ENCODE results near the gene TSPO2. TPM values are rescaled to one million over a fixed set of nuclear protein-coding genes. Genes with fewer than 3 reads are reported as not detected.
"Not testable (repeated sequence)": the region's sequence is repeated elsewhere in the genome, so short reads cannot be mapped to it uniquely, and the experiment has no call there.

The TSPO2 gene
- total RNA-seq, 1 donor from 2014 or later: not detected

DNA sequence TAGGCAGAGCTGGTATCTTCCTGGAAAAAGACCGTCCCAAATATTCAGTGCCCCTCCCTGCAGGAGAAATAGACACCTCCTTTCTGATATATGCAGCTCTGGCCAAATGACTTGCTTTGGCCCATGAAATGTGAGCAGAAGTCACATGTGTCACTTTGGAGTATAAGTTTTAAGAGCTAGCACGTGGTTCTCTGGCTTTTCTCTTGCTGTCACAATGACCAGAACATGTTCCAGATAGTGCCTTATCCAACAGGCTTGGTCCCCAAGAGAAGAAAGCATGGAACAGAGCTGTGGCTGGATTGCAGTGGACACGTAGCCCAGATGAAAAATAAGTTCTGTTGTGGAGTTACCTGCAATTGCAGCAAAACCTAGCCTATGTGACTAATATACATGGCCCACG lies 43.6 kb upstream of the TSPO2 start:
- Histone ChIP-seq H3K27ac (no peak overlapping the region), H3K9me3 (no peaks in the 10 kb centered on the region), H3K4me3 (no peak overlapping the region), H3K27me3 (no peaks in the 10 kb centered on the region), H3K36me3 (no peaks in the 10 kb centered on the region), H3K4me1 (no peaks in the 10 kb centered on the region)
- no peak for DNase-seq (ENCODE audit: extremely low spot score in 2 of 2)
- intact Hi-C loops (cut with DNase I): no loop called here
- TF ChIP-seq, protein P1, sequence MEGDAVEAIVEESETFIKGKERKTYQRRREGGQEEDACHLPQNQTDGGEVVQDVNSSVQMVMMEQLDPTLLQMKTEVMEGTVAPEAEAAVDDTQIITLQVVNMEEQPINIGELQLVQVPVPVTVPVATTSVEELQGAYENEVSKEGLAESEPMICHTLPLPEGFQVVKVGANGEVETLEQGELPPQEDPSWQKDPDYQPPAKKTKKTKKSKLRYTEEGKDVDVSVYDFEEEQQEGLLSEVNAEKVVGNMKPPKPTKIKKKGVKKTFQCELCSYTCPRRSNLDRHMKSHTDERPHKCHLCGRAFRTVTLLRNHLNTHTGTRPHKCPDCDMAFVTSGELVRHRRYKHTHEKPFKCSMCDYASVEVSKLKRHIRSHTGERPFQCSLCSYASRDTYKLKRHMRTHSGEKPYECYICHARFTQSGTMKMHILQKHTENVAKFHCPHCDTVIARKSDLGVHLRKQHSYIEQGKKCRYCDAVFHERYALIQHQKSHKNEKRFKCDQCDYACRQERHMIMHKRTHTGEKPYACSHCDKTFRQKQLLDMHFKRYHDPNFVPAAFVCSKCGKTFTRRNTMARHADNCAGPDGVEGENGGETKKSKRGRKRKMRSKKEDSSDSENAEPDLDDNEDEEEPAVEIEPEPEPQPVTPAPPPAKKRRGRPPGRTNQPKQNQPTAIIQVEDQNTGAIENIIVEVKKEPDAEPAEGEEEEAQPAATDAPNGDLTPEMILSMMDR (IDR thresholded peaks at IDR 0.05): no peak
- no peak for TF ChIP-seq POLR2AphosphoS5 (IDR thresholded peaks at IDR 0.05; ENCODE audit: insufficient read depth in 1 of 2, low read depth in 1 of 2)
- TF ChIP-seq POLR2A (IDR thresholded peaks at IDR 0.05): no peak

DNA sequence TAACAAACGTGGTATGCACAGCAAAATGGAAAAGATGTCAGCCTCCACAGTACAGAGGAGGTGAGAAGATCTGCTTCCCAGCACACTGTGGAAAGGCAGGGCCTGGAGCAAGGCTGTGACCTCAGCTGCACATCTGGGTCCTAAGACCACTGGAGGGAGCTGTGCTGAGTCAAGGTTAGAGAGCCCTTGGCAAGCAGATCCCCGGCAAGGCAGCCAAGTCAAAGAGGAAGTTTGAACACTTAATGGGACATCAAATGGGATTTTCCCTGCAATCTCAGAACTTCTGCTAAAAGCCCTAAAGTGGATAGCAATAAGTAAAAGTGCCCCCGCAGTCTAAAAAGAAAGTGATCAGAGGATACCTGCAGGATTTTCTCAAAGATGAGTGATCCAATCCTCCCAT lies 42.7 kb upstream of the TSPO2 start:
- H3K9me3 ChIP-seq: no peaks in the 10 kb centered on the region
- TF ChIP-seq, protein P1 (IDR thresholded peaks at IDR 0.05): peak in 1 of 3 experiments; percentile 10
- TF ChIP-seq POLR2A (IDR thresholded peaks at IDR 0.05): no peak
- TF ChIP-seq POLR2AphosphoS5 (IDR thresholded peaks at IDR 0.05; ENCODE audit: insufficient read depth in 1 of 2, low read depth in 1 of 2): no peak
- H3K36me3 ChIP-seq: no peaks in the 10 kb centered on the region
- DNase-seq (ENCODE audit: extremely low spot score in 2 of 2): peak in 1 of 2 donors; percentile 72
- no peaks in the 10 kb centered on the region for H3K27me3 ChIP-seq
- intact Hi-C loops (cut with DNase I): no loop called here
- H3K4me1 ChIP-seq: no peaks in the 10 kb centered on the region
- no peak overlapping the region for H3K27ac ChIP-seq
- no peak overlapping the region for H3K4me3 ChIP-seq

DNA sequence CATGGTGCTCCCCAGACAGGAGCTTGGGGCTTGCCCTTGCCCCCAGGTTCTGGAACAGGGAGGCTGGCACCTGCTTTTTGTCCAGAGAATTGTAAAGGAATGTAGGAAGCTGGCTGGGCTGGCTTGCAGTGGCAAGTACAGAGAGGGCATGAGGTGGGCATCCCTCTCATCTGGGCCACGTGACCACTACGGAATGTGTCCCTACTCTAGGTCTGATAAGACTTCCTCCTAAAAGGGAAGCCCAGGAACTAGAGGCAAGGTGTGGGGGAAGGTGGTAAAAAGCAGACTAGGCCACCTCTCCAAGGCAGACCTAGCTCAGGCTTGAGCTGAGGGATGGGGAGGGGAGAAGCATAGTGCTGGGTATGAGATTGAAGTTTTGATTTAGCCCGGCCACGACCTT lies 42.0 kb upstream of the TSPO2 start:
- no peaks in the 10 kb centered on the region for H3K9me3 ChIP-seq
- no peak overlapping the region for H3K4me3 ChIP-seq
- peak in 1 of 2 donors; percentile 78 for DNase-seq (ENCODE audit: extremely low spot score in 2 of 2)
- no peak for TF ChIP-seq POLR2AphosphoS5 (IDR thresholded peaks at IDR 0.05; ENCODE audit: insufficient read depth in 1 of 2, low read depth in 1 of 2)
- no peak for TF ChIP-seq POLR2A (IDR thresholded peaks at IDR 0.05)
- TF ChIP-seq, protein P1 (IDR thresholded peaks at IDR 0.05): no peak
- intact Hi-C loops (cut with DNase I): no loop called here
- H3K4me1 ChIP-seq: no peaks in the 10 kb centered on the region
- H3K36me3 ChIP-seq: no peaks in the 10 kb centered on the region
- no peak overlapping the region for H3K27ac ChIP-seq
- no peaks in the 10 kb centered on the region for H3K27me3 ChIP-seq

DNA sequence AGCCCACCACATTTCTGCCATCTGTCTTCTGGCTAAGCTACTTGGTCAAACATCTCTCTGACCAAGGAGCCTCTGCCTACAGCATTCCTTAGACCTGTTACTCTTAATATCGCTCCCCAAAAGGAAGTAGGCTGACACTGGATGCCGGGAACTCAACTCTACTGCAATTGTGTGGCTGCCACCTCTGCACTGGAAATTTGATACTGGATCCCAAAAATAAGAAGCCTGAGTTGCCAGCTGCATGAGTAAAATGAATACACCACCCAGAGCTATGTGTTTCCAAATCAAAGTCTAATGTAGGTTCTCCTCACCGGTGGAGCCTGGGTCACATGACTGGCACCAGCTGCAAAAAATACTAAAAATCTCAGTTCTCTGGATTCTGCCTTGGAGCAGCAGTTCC lies 40.1 kb upstream of the TSPO2 start:
- intact Hi-C loops (cut with DNase I): no loop called here
- Histone ChIP-seq H3K27ac (no peak overlapping the region), H3K27me3 (no peaks in the 10 kb centered on the region), H3K4me1 (no peaks in the 10 kb centered on the region), H3K9me3 (no peaks in the 10 kb centered on the region), H3K36me3 (no peaks in the 10 kb centered on the region), H3K4me3 (no peak overlapping the region)
- TF ChIP-seq, protein P1 (IDR thresholded peaks at IDR 0.05): no peak
- TF ChIP-seq POLR2A (IDR thresholded peaks at IDR 0.05): no peak
- TF ChIP-seq POLR2AphosphoS5 (IDR thresholded peaks at IDR 0.05; ENCODE audit: insufficient read depth in 1 of 2, low read depth in 1 of 2): no peak
- no peak for DNase-seq (ENCODE audit: extremely low spot score in 2 of 2)

DNA sequence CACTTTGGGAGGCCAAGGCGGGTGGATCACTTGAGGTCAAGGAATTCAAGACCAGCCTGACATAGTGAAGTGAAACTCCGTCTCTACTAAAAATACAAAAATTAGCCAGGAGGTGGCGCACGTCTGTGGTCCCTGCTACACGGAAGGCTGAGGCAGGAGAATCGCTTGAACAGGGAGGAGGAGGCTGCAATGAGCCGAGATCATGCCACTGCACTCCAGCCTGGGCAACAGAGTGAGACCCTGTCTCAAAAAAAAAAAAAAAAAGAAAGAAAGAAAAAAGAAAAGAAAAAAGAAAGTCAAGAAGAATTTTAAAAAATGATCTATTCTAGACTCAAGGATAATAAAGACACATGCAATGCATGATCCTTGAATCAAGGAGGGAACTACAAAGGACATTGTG lies 36.0 kb upstream of the TSPO2 start:
- H3K4me3 ChIP-seq; H3K9me3 ChIP-seq; H3K27ac ChIP-seq; intact Hi-C loops (cut with DNase I); H3K36me3 ChIP-seq; H3K4me1 ChIP-seq; H3K27me3 ChIP-seq; DNase-seq (ENCODE audit: extremely low spot score in 2 of 2): not testable (repeated sequence)
- TF ChIP-seq, protein P1 (IDR thresholded peaks at IDR 0.05): peak; percentile 32 to 61 (median 35)

DNA sequence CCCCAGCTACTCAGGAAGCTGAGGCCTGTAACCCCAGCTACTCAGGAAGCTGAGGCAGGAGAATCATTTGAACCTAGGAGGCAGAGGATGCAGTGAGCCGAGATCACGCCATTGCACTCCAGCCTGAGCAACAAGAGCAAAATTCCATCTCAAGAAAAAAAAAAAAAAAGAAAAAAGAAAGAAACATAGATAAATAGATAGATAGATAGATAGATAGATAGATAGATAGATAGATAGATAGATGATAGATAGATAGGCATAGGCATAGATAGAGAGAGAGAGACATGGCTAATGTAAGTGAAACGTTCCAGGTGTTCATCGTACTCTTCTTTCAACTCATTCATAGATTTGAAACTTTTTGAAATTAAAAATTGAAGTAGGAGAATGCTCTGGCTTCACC lies 35.3 kb upstream of the TSPO2 start:
- DNase-seq (ENCODE audit: extremely low spot score in 2 of 2); intact Hi-C loops (cut with DNase I); H3K27me3 ChIP-seq; H3K27ac ChIP-seq; H3K36me3 ChIP-seq; H3K4me1 ChIP-seq; H3K9me3 ChIP-seq; H3K4me3 ChIP-seq: not testable (repeated sequence)
